GM12874 (cell line): ENCODE data around the gene DNER.

Experiments used
- CTCF ChIP-seq: IDR thresholded peaks from 2 replicates; pipeline ENCODE4 v1.5.1; 2011; ENCODE audit warnings: low read depth, mild to moderate bottlenecking, control low read depth, low read length, moderate library complexity; ENCODE audit not compliant: insufficient read depth

Gene DNER

GRCh38 chr2:229370509-229370908, 343.8 kb downstream of the DNER start:
- TF ChIP-seq CTCF, result no peak

- TF ChIP-seq CTCF, result no peak
Measured at GRCh38 chr2:229363185-229363814, 351.1 kb downstream of the DNER start.

- no peak for TF ChIP-seq CTCF
Measured at GRCh38 chr2:229350883-229351282, 363.5 kb downstream of the DNER start.

GRCh38 chr2:229350117-229350805, 364.1 kb downstream of the DNER start:
- TF ChIP-seq CTCF, result no peak

- TF ChIP-seq CTCF, result no peak
Measured at GRCh38 chr2:229348128-229348527, 366.2 kb downstream of the DNER start.

GRCh38 chr2:229346816-229347540, 367.4 kb downstream of the DNER start:
- TF ChIP-seq CTCF, result no peak

GRCh38 chr2:229344955-229345354, 369.4 kb downstream of the DNER start:
- TF ChIP-seq CTCF, result no peak
